H1 (cell line): Measurements from ENCODE around the gene STH. TPM values are rescaled to one million over a fixed set of nuclear protein-coding genes. Genes with fewer than 3 reads are reported as not detected.

Experiments
- CTCF ChIA-PET: fragments of 300-600 bp; sonication (Branson Sonifier 250); formaldehyde crosslinking; loops from one replicate; lab custom pipeline; 2021; ENCODE audit not compliant: partially characterized antibody; lab: Charles Lee
- POLR2A ChIA-PET: fragments of 300-600 bp; sonication (Branson Sonifier 250); formaldehyde crosslinking; loops from one replicate; lab custom pipeline; 2021; ENCODE audit warnings: inconsistent platforms; ENCODE audit not compliant: partially characterized antibody; lab: Charles Lee
- DNase-seq, 2 experiments: peaks; one replicate each; pipeline versions ENCODE4 v3.0.0 to v3.0.0-alpha.2; 2010 to 2022; ENCODE audit warnings: low spot score in 2 of 2, low read depth in 1 of 2, mixed read lengths in 1 of 2
- FAIRE-seq: peaks from 2 replicates; lab custom pipeline; 2011; peaks lifted over from hg19 to GRCh38; lab: Jason Lieb, UNC
- H2AFZ ChIP-seq: 2 replicates; pipeline ENCODE4 v1.8.1; 2012; ENCODE audit warnings: low read length, inconsistent platforms
- H2AK5ac ChIP-seq: 2 replicates; pipeline ENCODE4 v1.6.1; 2013; ENCODE audit warnings: low read depth, low read length
- H2BK120ac ChIP-seq: replicated peaks from 2 replicates; pipeline ENCODE3; 2013; ENCODE audit warnings: low read depth, low read length, inconsistent platforms
- H2BK12ac ChIP-seq: 2 replicates; pipeline ENCODE4 v1.6.1; 2013; ENCODE audit warnings: low read depth, low read length
- H2BK15ac ChIP-seq: 2 replicates; pipeline ENCODE4 v1.6.1; 2013; ENCODE audit warnings: low read length
- H2BK20ac ChIP-seq: 2 replicates; pipeline ENCODE4 v1.6.1; 2013; ENCODE audit warnings: low read length
- H2BK5ac ChIP-seq: 2 replicates; pipeline ENCODE4 v1.6.1; 2013; ENCODE audit warnings: low read depth, low read length
- H3K14ac ChIP-seq: 2 replicates; pipeline ENCODE4 v1.6.1; 2013; ENCODE audit warnings: inconsistent platforms; ENCODE audit not compliant: insufficient read length
- H3K18ac ChIP-seq: 2 replicates; pipeline ENCODE4 v1.6.1; 2013; ENCODE audit warnings: low read length; ENCODE audit errors: extremely low read depth
- H3K23ac ChIP-seq: 2 replicates; pipeline ENCODE4 v1.6.1; 2013; ENCODE audit warnings: inconsistent platforms; ENCODE audit not compliant: insufficient read length
- H3K23me2 ChIP-seq: 2 replicates; pipeline ENCODE4 v1.6.1; 2013; ENCODE audit warnings: low read depth, low read length
- H3K27ac ChIP-seq: 2 replicates; pipeline ENCODE4 v1.6.1; 2011; ENCODE audit warnings: low read depth, low read length, inconsistent platforms
- H3K27me3 ChIP-seq, 4 experiments: replicated peaks in 1 of 4; 1 replicate in 1 of 4; 2 replicates in 3 of 4; pipeline versions ENCODE4 v1.6.1 to v1.8.1; 2011 to 2013; ENCODE audit warnings: low read length in 3 of 4, mild to moderate bottlenecking in 3 of 4, inconsistent platforms in 2 of 4, mixed read lengths in 2 of 4, moderate library complexity in 1 of 4; ENCODE audit not compliant: control insufficient read depth in 3 of 4, insufficient read depth in 3 of 4; ENCODE audit errors: extremely low read depth in 1 of 4
- H3K36me3 ChIP-seq, 4 experiments: 2 replicates each; pipeline versions ENCODE4 v1.6.1 to v1.8.1; 2011 to 2013; ENCODE audit warnings: mild to moderate bottlenecking in 4 of 4, low read length in 3 of 4, moderate library complexity in 2 of 4, control low read depth in 1 of 4, inconsistent platforms in 1 of 4; ENCODE audit not compliant: insufficient read depth in 4 of 4, control insufficient read depth in 2 of 4
- H3K4ac ChIP-seq: replicated peaks from 2 replicates; pipeline ENCODE3; 2013; ENCODE audit warnings: low read length, low read depth, mixed read lengths, inconsistent platforms; ENCODE audit not compliant: insufficient read length
- H3K4me1 ChIP-seq, 4 experiments: replicated peaks in 1 of 4; 1 replicate in 1 of 4; 2 replicates in 3 of 4; pipeline versions ENCODE4 v1.6.1 to v1.8.1; 2011 to 2013; ENCODE audit warnings: low read length in 3 of 4, inconsistent platforms in 2 of 4, mixed read lengths in 1 of 4; ENCODE audit not compliant: insufficient read depth in 4 of 4, control insufficient read depth in 3 of 4
- H3K4me2 ChIP-seq, 2 experiments: 2 replicates each; pipeline versions ENCODE4 v1.6.1 to v1.8.1; 2011 to 2013; ENCODE audit warnings: low read depth in 2 of 2, low read length in 2 of 2, control low read depth in 1 of 2, inconsistent platforms in 1 of 2, mild to moderate bottlenecking in 1 of 2; ENCODE audit not compliant: insufficient read depth in 1 of 2
- H3K4me3 ChIP-seq, 4 experiments: fragments of 200-600, 300-600 bp in 1 of 4; sonication (generic), shearing (Covaris generic), sonication (Bioruptor Twin) in 1 of 4; 2 replicates each; pipeline versions ENCODE4 v1.5.1 to v1.8.1; 2011 to 2016; ENCODE audit warnings: low read length in 4 of 4, low read depth in 3 of 4, control low read depth in 2 of 4, inconsistent platforms in 2 of 4, mild to moderate bottlenecking in 2 of 4, mixed read lengths in 1 of 4, moderate library complexity in 1 of 4; ENCODE audit not compliant: insufficient read depth in 2 of 4; ENCODE audit errors: extremely low read depth in 1 of 4
- H3K56ac ChIP-seq: replicated peaks from 2 replicates; pipeline ENCODE3; 2013; ENCODE audit warnings: low read depth, mild to moderate bottlenecking, mixed read lengths, low read length, inconsistent platforms; ENCODE audit not compliant: insufficient read length
- H3K79me1 ChIP-seq: 2 replicates; pipeline ENCODE4 v1.6.1; 2013; ENCODE audit warnings: low read depth, low read length, control low read depth
- H3K79me2 ChIP-seq, 2 experiments: 2 replicates each; pipeline versions ENCODE4 v1.6.1 to v1.8.1; 2012 to 2013; ENCODE audit warnings: low read length in 2 of 2, mild to moderate bottlenecking in 2 of 2, inconsistent platforms in 1 of 2; ENCODE audit not compliant: insufficient read depth in 2 of 2, control insufficient read depth in 1 of 2
- H3K9ac ChIP-seq, 4 experiments: replicated peaks in 1 of 4; 1 replicate in 1 of 4; 2 replicates in 3 of 4; pipeline versions ENCODE4 v1.6.1 to v1.8.1; 2011 to 2013; ENCODE audit warnings: low read depth in 3 of 4, low read length in 3 of 4, control low read depth in 2 of 4, mild to moderate bottlenecking in 2 of 4, moderate library complexity in 2 of 4, inconsistent platforms in 1 of 4; ENCODE audit errors: extremely low read depth in 1 of 4
- H3K9me3 ChIP-seq, 2 experiments: 2 replicates each; pipeline versions ENCODE4 v1.6.1 to v1.8.1; 2012 to 2013; ENCODE audit warnings: mild to moderate bottlenecking in 2 of 2, moderate library complexity in 2 of 2, control low read depth in 1 of 2, inconsistent platforms in 1 of 2, low read depth in 1 of 2, low read length in 1 of 2, mixed read lengths in 1 of 2; ENCODE audit not compliant: insufficient read depth in 2 of 2
- H4K20me1 ChIP-seq, 2 experiments: replicated peaks in 1 of 2; 2 replicates each; pipeline versions ENCODE3 to v1.8.1; 2011 to 2013; ENCODE audit warnings: inconsistent platforms in 2 of 2, low read length in 2 of 2, mild to moderate bottlenecking in 1 of 2; ENCODE audit not compliant: insufficient read depth in 2 of 2, control insufficient read depth in 1 of 2
- H4K5ac ChIP-seq: 2 replicates; pipeline ENCODE4 v1.6.1; 2013; ENCODE audit warnings: low read length, low read depth, mixed read lengths, inconsistent platforms; ENCODE audit not compliant: insufficient read length
- H4K8ac ChIP-seq: 2 replicates; pipeline ENCODE4 v1.8.0; 2013; ENCODE audit warnings: mild to moderate bottlenecking, moderate library complexity, low read length, inconsistent platforms; ENCODE audit not compliant: insufficient read depth; ENCODE audit errors: extremely low read depth
- H4K91ac ChIP-seq: replicated peaks from 2 replicates; pipeline ENCODE3; 2013; ENCODE audit warnings: low read length, mixed read lengths, inconsistent platforms; ENCODE audit not compliant: insufficient read length
- BACH1 ChIP-seq: IDR thresholded peaks from 2 replicates; pipeline ENCODE4 v1.6.1; 2012; ENCODE audit warnings: low read length, improper control_type of control experiment
- CHD2 ChIP-seq: IDR thresholded peaks from 2 replicates; pipeline ENCODE4 v1.6.1; 2012; ENCODE audit warnings: low read length, improper control_type of control experiment
- RBBP5 ChIP-seq: IDR thresholded peaks from 2 replicates; pipeline ENCODE4 v1.7.1; 2012; ENCODE audit warnings: low read depth, mild to moderate bottlenecking, inconsistent platforms, low read length, moderate library complexity, borderline replicate concordance
- RFX5 ChIP-seq: IDR thresholded peaks from 2 replicates; pipeline ENCODE4 v1.6.1; 2011; ENCODE audit warnings: low read depth, low read length, improper control_type of control experiment, borderline replicate concordance
- SP1 ChIP-seq: IDR thresholded peaks from 2 replicates; pipeline ENCODE4 v1.6.1; 2011; ENCODE audit warnings: low read depth, low read length
- TCF12 ChIP-seq: IDR thresholded peaks from 2 replicates; pipeline ENCODE4 v1.6.1; 2011; ENCODE audit warnings: low read depth, mild to moderate bottlenecking, low read length
- YY1 ChIP-seq: IDR thresholded peaks from 2 replicates; pipeline ENCODE4 v1.6.1; 2011; ENCODE audit warnings: low read depth, mild to moderate bottlenecking, low read length
- WGBS, 2 experiments: shearing (Covaris generic) in 1 of 2; methylation state at CpG; one replicate each; pipeline versions ENCODE4 v1.1.6 to v1.1.7; 2013 to 2015; ENCODE audit warnings: low lambda C conversion rate in 2 of 2, mixed read lengths in 2 of 2, inconsistent platforms in 1 of 2, low coverage in 1 of 2, missing lambda C conversion rate in 1 of 2; ENCODE audit not compliant: insufficient replicate concordance in 2 of 2, insufficient coverage in 1 of 2, insufficient read length in 1 of 2; ENCODE audit errors: extremely low coverage in 1 of 2, missing lambda C conversion rate in 1 of 2; 5-methylcytosine and 5-hydroxymethylcytosine counted together
- polyA plus RNA-seq, 7 experiments: library from polyadenylated mRNA; depleted of rRNA in 3 of 7; stranded (reverse) in 5 of 7; unstranded in 2 of 7; fragments of >200 nt in 5 of 7; fragments of 200-250 nt in 2 of 7; gene quantifications; 1 replicate in 5 of 7; 2 replicates in 1 of 7; 4 replicates in 1 of 7; pipeline versions ENCODE4 v1.2.1 to v1.2.3, GENCODE V29; 2011 to 2013; ENCODE audit warnings: missing spikeins in 2 of 7, mixed read lengths in 2 of 7
- total RNA-seq: library from RNA; stranded (reverse); fragmentation: NEBNext Ultra II Directional; extraction: Animal tissue kit (Norgen Biotek cat#: 25700); gene quantifications from 2 replicates; pipeline ENCODE4 v1.2.1, GENCODE V29; 2021

The STH gene
- total and polyA plus RNA-seq, 2 of the 8 experiments (the other 6 are each of a cell fraction or from before 2014, with no cell fraction given): not detected

DNA sequence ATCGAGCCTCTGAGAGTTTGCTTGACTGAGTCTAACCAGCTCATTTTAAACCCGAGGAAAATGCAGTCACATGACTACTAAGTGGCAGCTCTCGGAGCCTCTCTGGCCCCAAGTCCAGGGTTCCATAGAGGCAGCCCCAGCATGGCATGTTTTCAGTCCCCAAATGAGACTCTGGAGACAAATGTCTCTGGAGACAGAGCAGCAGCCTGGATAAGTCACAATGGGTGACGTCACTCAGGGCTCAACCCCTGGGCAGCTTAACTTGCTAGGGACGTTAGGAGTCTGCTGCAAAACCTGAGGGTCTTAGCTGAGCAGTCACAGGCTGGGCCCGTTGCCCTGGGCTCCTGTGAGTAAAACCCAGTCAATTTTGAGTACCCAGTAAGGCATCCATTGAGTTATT, 6.9 kb upstream of the STH start:
- FAIRE-seq (no peak), DNase-seq (no peak)
- no peaks in the 10 kb centered on the region for H3K9me3 ChIP-seq
- no peaks in the 10 kb centered on the region for H4K20me1 ChIP-seq
- no peaks in the 10 kb centered on the region for H3K36me3 ChIP-seq
- no peak overlapping the region for H3K4ac ChIP-seq
- H2BK120ac ChIP-seq: no peak overlapping the region
- H3K9ac ChIP-seq: no peak overlapping the region
- no peak overlapping the region for H2BK12ac ChIP-seq
- no peak overlapping the region; the same call in 1 of the 2 replicates for H4K8ac ChIP-seq
- CTCF ChIA-PET: interaction anchor here (0.6 to 4.5 kb wide), 6 partner anchors 8 to 847 kb away, joined by 4 to 25 read pairs (median 6); no protein-coding TSS in a partner anchor
- H3K79me1 ChIP-seq: no peaks in the 10 kb centered on the region
- H3K4me2 ChIP-seq: no peak overlapping the region
- H3K79me2 ChIP-seq: no peaks in the 10 kb centered on the region
- WGBS, 2 experiments: 89% methylated on average over 4 of the region's 6 CpGs; no CpG with 5 or more reads in 1 of the 2 experiments
- no peaks in the 10 kb centered on the region for H3K23me2 ChIP-seq
- H3K27me3 ChIP-seq: peaks cover 0 to 2% (median 0%) of the 10 kb centered on the region in 4 experiments; a peak in 1 of 7 replicates
- no peak overlapping the region for H3K14ac ChIP-seq
- no peak overlapping the region for H2AFZ ChIP-seq
- no peak overlapping the region for H3K56ac ChIP-seq
- H4K91ac ChIP-seq: no peak overlapping the region
- H2BK5ac ChIP-seq: no peak overlapping the region
- no peak overlapping the region for H4K5ac ChIP-seq
- no peak overlapping the region for H2AK5ac ChIP-seq
- H3K27ac ChIP-seq: no peak overlapping the region
- H2BK20ac ChIP-seq: no peak overlapping the region
- H2BK15ac ChIP-seq: no peak overlapping the region
- POLR2A ChIA-PET: interaction anchor here (0.9 kb wide), 1 partner anchor 27 kb away, joined by 3 read pairs; no protein-coding TSS in a partner anchor
- H3K4me1 ChIP-seq: peaks cover 0 to 9% (median 4%) of the 10 kb centered on the region in 4 experiments; a peak in 5 of 7 replicates
- H3K4me3 ChIP-seq: no peak overlapping the region
- H3K18ac ChIP-seq: no peak overlapping the region
- TF ChIP-seq SP1 (no peak), CHD2 (no peak), TCF12 (no peak), RBBP5 (no peak), RFX5 (no peak), YY1 (no peak), BACH1 (no peak)
- TF ChIP-seq, all 59 proteins: peak for 0
- no peak overlapping the region for H3K23ac ChIP-seq
